Measurements from ENCODE around the gene P4HA1. TPM values are rescaled to one million over a fixed set of nuclear protein-coding genes. Genes with fewer than 3 reads are reported as not detected.

Gene P4HA1
- total RNA-seq, 1 experiment from 2014 or later: 34.4 TPM

GRCh38 chr10:73019100-73019499 lies 77.6 kb downstream of the P4HA1 start (continued):
- no peak for TF ChIP-seq ZNF219 (CRISPR knock-in tag; IDR thresholded peaks at IDR 0.05; ENCODE audit: borderline replicate concordance)
- TF ChIP-seq GRHL2 (CRISPR knock-in tag; IDR thresholded peaks at IDR 0.05; ENCODE audit: insufficient replicate concordance, severe bottlenecking): no peak
- TF ChIP-seq ESRRA (CRISPR knock-in tag; IDR thresholded peaks at IDR 0.05; ENCODE audit: borderline replicate concordance): no peak
- TF ChIP-seq USF2 (CRISPR knock-in tag; IDR thresholded peaks at IDR 0.05): no peak
- no peak for TF ChIP-seq ZNF512 (CRISPR knock-in tag; IDR thresholded peaks at IDR 0.05; ENCODE audit: borderline replicate concordance)
- TF ChIP-seq EMX1 (CRISPR knock-in tag; IDR thresholded peaks at IDR 0.05): no peak

- no peak for DNase-seq (ENCODE audit: low spot score)
Observed at GRCh38 chr10:73018632-73019031, 78.0 kb downstream of the P4HA1 start.

GRCh38 chr10:73017955-73018480 lies 78.6 kb downstream of the P4HA1 start:
- Mint-ChIP-seq H3K27me3 (ENCODE audit: low read depth) (no peaks in the 10 kb centered on the region), H3K36me3 (peaks cover 52% of the 10 kb centered on the region), H3K27ac (no peak overlapping the region), H3K9me3 (no peaks in the 10 kb centered on the region), H3K4me3 (no peak overlapping the region), H3K4me1 (peaks cover 12% of the 10 kb centered on the region)
- POLR2A ChIA-PET: no interaction called here
- peak; percentile 34 for ATAC-seq
- no peak for DNase-seq (ENCODE audit: low spot score)
- no peak for TF ChIP-seq JAZF1 (CRISPR knock-in tag; IDR thresholded peaks at IDR 0.05)
- TF ChIP-seq KAT7 (CRISPR knock-in tag; IDR thresholded peaks at IDR 0.05; ENCODE audit: borderline replicate concordance): no peak
- no peak for TF ChIP-seq ZMAT4 (CRISPR knock-in tag; IDR thresholded peaks at IDR 0.05)
- no peak for TF ChIP-seq NR2C2 (CRISPR knock-in tag; IDR thresholded peaks at IDR 0.05)
- no peak for TF ChIP-seq ZNF138 (CRISPR knock-in tag; conservative IDR thresholded peaks at IDR 0.05)
- TF ChIP-seq ZNF219 (CRISPR knock-in tag; IDR thresholded peaks at IDR 0.05; ENCODE audit: borderline replicate concordance): no peak
- no peak for TF ChIP-seq ZNF317 (CRISPR knock-in tag; IDR thresholded peaks at IDR 0.05; ENCODE audit: borderline replicate concordance, low read depth)
- no peak for TF ChIP-seq FOXJ3 (CRISPR knock-in tag; IDR thresholded peaks at IDR 0.05; ENCODE audit: borderline replicate concordance)
- CTCF ChIA-PET: interaction anchor here (1.0 to 2.6 kb wide), 3 partner anchors 43 to 654 kb away, joined by 3 to 7 read pairs (median 5); no protein-coding TSS in a partner anchor

More at GRCh38 chr10:73018632-73019031, 78.0 kb downstream of the P4HA1 start:
- H3K27ac Mint-ChIP-seq: no peak overlapping the region
- no peak overlapping the region for H3K4me3 Mint-ChIP-seq
- POLR2A ChIA-PET: no interaction called here
- TF ChIP-seq PREB (CRISPR knock-in tag; IDR thresholded peaks at IDR 0.05; ENCODE audit: borderline replicate concordance) (no peak), E2F1 (CRISPR knock-in tag; IDR thresholded peaks at IDR 0.05) (no peak), NR3C1 (CRISPR knock-in tag; conservative IDR thresholded peaks at IDR 0.05; ENCODE audit: low read depth) (no peak), CBFB (CRISPR knock-in tag; IDR thresholded peaks at IDR 0.05; ENCODE audit: low read depth) (no peak), USF2 (CRISPR knock-in tag; IDR thresholded peaks at IDR 0.05) (no peak), ATF1 (CRISPR knock-in tag; IDR thresholded peaks at IDR 0.05) (no peak), OVOL2 (CRISPR knock-in tag; IDR thresholded peaks at IDR 0.05; ENCODE audit: borderline replicate concordance) (no peak), ZBTB21 (CRISPR knock-in tag; IDR thresholded peaks at IDR 0.05; ENCODE audit: borderline replicate concordance) (no peak)
- peak; percentile 79 for ATAC-seq
- peaks cover 52% of the 10 kb centered on the region for H3K36me3 Mint-ChIP-seq
- H3K9me3 Mint-ChIP-seq: no peaks in the 10 kb centered on the region
- no peaks in the 10 kb centered on the region for H3K27me3 Mint-ChIP-seq (ENCODE audit: low read depth)
- CTCF ChIA-PET: interaction anchor here (1.0 to 2.6 kb wide), 3 partner anchors 43 to 654 kb away, joined by 3 to 7 read pairs (median 5); no protein-coding TSS in a partner anchor
- H3K4me1 Mint-ChIP-seq: peaks cover 12% of the 10 kb centered on the region

All from WTC11 (cell line).